ENCODE results near the gene PAX7. TPM values are rescaled to one million over a fixed set of nuclear protein-coding genes. Genes with fewer than 3 reads are reported as not detected.

The PAX7 gene
- polyA plus RNA-seq, 4 donors, result 0.02 TPM; not detected in 3

DNA sequence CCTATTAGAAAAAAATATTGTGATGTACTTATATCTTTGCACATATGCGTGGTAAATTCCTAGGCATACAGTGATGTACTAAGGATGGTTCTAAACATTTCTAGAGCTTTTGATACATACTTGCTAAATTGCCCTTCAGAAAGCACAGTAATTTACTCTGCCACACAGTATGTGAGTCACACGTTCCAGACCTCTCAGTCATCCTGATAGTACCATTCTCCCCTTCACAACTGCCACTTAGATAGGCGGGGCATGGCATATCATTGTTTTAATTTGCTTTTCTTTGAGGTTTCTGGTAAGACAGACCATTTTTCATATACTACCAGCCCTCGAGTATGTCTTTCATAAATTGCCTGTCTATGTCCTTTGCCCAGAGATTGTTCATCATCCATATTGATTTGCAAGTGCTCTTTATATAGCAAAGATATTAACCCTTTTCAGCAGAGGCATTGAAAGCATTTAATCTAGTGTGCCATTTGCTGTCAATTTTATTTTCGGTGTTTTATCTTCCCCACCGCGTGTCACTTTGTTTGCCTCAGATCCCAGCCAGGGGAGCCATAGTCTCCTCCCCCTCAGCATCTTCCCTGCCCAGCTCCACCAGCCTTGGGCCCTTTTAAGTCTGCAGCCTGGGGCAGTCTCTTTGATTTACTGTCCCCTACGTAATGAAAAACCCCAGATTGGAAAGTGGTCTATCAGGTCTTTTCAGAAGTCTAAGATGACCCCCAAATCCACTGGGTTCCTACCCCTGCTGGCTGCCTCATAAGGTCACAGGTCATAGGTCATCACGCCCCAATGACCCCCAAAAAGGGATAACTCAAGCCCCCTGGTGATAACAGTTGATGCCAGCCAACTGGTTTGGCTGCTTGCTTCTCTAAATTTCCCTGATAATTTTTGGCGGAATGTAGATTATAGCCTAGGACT, 11.8 kb upstream of the PAX7 start:
- DNase-seq (ENCODE audit: low read depth in 4 of 4, low spot score in 2 of 4), result no peak

DNA sequence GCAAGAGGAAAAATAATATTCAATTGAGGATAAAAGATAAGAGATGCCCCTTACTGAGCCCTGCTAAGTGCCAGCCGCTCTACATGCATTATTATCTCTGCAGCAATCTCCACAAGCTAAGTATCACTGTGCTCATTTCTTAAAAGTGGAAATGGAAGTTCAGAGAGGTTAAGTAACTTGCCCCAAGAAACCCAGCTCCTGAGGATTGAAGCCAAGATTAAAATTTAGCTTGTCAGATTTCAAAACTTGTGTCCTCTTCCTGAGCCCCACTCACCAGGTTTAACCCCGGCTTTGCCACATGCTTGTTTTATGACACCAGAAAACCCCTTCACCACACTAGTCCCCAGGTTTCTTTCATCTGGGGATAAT, 11.2 kb upstream of the PAX7 start:
- no peak for DNase-seq (ENCODE audit: low read depth in 4 of 4, low spot score in 2 of 4)

DNA sequence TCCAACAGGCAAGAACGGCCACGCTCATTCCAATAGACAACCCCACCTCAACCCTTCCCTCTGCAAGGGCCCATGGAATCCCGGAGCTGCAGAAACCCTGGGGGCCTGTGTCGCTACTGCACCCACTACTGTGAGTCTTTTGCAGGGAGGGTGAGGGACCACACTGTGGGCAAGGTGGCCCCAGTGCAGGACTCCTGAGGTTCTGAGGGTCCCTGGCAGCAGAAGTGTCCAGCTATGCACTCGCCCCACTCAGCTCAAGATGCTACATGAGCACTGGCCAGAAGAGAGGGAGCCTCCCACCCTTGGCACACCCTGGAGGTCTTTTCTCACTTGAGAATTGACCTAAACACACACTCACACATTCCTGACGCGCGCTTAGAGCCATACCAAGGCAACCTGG, 2.1 kb upstream of the PAX7 start:
- no peak for DNase-seq (ENCODE audit: low read depth in 4 of 4, low spot score in 2 of 4)

DNA sequence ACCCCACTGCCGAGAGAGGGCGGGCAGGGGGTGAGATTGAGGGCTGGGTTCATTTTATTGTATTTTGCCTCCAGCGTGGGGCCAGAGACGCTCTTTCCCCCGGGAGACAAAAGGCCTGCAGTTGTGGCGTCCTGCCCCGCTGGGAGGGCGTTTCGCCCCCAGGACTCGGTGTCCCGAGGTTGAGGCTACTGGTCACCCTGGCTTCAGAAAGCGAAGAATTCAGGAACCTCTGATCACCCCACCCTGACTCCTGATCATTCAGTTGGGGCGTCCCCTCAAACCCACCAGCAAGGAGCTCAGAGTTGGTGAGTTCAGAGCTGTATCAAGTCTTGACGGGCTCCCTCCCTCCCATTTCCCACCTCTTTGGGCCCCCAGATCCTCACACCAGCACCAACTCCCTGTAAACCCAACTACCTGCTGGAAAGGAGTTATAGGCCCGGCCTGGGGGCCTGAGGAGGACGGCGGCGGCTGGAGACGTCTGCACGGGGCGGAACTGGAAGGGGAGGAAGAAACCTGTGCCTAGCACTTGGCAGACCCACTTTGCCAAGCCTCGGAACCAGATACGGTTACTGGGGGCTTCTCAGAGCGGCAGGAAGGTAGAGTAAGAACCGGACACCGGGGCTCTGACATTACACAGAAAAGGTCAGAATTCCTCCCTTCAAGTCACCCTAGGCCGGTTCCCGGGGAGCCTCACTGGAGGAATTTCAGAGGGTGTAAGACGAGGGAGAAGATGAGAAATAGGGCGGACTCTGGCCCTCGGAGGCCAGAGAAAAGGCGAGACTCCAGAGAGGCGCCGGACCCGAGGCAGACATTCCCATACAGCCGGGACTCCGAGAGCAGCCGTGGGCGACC, 761 bp upstream of the PAX7 start:
- no peak for DNase-seq (ENCODE audit: low read depth in 4 of 4, low spot score in 2 of 4)

DNA sequence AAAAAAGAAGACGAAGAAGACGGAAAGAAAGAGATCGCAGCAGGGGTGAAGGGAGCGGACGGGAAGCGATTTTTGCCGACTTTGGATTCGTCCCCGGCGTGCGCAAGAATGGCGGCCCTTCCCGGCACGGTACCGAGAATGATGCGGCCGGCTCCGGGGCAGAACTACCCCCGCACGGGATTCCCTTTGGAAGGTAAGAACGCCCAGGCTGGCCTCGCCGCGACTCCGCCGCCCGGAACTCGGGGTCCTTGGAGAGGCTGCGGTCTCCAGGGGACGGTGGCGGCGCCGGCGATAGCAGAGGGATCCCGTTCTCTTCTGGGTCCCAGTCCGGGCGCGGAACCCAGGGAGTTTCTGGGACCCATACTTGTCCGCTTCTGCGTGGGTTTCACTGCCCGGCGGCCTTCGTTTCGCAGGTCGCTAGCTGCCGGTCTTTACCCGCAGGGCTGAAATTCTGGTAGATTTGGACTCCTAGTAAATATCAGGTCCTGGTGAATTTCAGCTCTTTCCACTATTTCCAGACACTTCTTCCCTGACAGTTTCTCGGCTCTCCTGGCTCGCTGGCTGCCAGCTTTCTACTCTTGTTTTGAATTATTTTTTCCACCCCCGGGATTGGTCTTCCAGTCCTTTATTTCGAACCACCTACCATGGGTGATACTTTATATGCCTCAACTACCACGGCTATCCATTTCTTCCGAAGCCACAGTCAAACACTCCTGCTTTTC, 1.0 kb downstream of the PAX7 start:
- no peak for DNase-seq (ENCODE audit: low read depth in 4 of 4, low spot score in 2 of 4)

DNA sequence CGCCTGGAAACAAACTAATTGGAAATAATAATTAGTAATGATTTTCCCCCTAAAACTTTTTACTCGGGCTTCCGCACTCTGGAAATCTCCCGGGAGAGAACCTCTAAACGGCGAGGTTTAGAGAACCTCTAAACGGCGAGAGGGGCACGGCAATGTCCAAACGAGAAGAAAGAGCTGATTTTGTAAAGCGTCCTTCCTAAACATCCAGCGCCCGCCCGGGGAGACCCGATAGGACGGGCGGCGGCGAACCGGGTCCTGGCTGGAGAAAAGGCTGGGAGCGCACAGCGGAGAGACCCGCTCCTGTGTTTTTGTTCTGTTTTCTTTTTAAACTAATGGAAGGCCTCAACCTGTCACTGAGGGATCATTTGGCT, 1.6 kb downstream of the PAX7 start:
- DNase-seq (ENCODE audit: low read depth in 4 of 4, low spot score in 2 of 4), result no peak

DNA sequence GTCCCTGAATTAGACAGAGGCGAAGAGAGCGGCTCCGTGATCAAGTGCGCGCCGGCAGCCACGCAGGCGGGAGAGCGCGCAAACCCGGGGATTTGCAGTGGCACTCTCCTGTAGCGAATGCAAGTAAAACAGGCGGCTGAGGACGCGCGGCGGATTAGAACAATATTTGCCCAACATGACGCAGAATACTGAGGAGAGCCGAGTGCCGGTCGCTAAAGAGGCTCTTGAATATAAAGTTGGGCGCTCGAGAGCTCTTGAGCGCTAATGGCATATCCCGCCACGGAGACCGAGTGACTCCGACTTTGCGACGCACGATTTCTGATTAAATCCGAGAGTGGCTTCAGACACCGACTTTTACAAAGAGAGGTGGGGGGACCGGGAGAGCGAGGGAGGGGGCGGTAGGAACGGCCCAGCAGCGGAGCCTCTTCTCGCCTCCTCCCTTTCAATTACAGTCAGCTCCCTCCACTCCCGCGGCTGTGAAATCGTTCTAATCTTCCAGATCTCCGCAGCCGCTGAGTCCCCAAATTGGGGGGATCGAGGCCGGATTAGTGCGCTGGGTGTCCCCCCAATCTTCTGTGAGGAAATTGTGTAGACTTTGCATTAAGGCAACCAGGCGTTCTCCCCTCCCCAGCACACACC, 2.3 kb downstream of the PAX7 start:
- no peak for DNase-seq (ENCODE audit: low read depth in 4 of 4, low spot score in 2 of 4)

DNA sequence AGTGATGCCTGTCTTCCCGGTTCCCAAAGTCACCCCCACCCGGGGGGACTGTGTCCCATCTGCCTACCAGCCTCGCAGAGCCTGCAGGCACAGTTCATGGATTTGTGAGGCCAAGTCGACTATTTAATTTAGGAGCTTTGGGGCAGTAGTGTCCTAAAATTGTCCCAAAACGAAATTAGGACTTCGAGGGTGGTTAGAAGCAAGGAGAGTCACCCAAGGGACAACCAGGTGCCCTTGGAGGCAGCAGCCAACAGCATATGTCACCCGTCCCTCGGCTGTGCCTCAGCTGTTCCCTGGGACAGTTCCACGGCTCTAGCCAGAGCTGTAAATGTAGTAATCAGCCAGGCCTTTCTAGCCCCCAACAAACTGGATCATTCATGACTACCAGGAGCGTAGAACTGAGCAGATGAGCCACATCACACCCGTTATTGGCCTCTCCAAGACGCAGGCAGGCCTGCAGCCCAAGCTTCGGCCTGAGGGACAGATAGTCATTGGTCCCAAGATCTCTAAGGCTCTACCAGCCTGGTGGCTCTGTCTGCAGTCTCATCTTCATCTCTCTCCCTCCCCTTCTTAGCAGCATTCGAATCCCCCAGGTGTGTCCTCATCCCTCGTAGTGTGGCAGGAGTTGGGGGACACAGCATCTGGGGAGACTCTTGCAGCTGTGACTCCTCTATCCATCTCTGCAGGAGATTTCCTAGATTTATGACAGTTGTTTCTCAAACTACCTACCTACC, 2.9 kb downstream of the PAX7 start:
- no peak for DNase-seq (ENCODE audit: low read depth in 4 of 4, low spot score in 2 of 4)

DNA sequence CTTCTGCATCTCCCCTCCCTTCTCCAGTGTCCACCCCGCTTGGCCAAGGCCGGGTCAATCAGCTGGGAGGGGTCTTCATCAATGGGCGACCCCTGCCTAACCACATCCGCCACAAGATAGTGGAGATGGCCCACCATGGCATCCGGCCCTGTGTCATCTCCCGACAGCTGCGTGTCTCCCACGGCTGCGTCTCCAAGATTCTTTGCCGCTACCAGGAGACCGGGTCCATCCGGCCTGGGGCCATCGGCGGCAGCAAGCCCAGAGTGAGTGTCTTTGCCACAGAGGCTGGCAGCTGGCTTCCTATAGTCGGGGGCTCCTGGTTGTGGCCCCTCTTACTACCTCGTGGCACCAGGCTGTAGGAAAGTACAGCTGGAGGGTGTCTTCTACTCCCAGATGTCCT, 3.6 kb downstream of the PAX7 start:
- no peak for DNase-seq (ENCODE audit: low read depth in 4 of 4, low spot score in 2 of 4)

DNA sequence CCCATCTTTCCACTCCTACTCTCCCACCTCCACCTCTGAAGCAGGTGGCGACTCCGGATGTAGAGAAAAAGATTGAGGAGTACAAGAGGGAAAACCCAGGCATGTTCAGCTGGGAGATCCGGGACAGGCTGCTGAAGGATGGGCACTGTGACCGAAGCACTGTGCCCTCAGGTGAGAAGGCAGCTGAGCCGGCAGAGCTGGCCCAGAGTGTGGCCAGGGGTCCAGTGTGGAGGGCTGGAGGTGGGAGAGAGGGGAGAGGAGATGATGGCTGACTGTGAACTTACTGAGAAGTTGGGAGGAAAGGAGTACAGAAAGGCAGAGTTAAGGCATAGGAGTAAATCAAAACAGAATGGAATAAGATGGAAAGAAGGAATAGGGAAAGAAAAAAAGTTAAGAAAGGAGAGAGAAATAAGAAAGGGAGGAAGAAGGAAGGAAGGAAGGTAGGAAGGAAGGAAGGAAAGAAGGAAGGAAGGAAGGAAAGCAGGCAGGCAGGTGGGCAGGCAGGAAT, 4.5 kb downstream of the PAX7 start:
- no peak for DNase-seq (ENCODE audit: low read depth in 4 of 4, low spot score in 2 of 4)

DNA sequence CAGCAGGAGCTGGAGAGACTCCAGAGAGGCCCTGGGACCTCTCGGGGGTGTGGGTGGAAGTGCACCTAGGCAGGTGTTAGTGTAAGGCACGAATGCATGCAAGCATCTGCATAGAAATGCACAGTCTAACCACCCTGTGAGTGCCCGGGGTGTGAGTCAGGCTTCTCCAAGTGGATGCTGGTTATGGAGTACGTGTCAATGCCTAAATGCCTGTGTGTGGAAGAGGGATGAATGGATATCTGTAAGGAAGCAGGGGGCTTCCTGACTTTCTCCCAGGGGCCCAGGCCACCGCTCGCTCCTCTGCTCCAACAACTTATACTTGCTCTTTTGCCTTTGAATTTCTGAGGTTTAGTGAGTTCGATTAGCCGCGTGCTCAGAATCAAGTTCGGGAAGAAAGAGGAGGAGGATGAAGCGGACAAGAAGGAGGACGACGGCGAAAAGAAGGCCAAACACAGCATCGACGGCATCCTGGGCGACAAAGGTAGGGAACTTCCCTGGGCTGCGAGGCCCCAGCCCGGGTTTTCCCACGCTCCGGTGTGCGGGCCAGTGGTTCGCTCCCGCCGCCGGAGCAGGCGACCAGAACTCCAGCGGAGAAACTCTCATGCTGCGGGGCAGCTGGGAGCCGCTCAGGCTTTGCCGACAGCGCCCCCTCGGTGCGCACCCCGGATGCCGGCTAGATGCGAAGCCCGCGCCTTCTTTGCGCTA, 5.4 kb downstream of the PAX7 start:
- no peak for DNase-seq (ENCODE audit: low read depth in 4 of 4, low spot score in 2 of 4)

DNA sequence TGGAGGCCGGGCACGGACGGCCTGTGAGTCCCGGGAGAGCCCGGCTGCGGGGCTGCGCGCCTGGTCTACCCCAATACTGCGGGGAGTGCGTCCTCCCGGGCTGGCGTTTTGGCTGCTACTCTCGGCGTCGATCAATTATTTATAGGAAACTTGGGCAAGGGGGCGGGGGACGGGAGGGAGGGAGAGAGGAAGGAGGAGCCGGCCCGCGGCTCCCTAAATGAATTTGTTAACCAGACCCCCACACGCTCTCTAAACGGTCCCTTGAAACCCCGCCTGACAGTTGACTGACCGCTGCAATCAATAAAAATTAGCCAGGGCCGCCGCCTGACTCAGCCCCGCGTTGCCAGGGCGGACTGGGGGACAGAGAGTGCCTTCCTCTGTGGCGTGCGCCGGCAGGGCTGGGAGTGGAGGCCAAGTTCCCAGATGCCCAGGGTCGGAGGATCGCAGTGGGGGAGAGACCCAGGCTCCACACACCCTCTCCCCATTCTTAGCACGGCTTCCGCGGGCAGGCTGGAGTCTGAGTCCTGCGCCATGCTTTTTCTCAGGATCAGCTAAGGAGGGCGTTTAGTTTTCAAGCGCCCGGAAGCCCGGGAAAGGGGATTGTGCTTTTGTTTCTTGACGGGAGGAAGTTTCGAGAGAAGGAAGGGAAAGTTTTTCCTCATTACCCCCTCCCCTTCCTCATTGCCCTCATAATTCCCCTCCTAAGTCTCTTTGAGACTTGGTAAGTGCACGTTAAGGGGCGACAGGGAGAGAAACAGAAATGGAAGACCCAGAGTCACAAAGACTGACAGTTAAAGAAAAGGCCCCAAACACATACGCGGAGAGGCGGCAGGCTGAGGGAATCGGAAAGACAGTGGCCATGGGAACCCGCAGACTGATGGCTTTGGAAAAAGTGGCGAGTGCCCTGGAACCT, 6.2 kb downstream of the PAX7 start:
- no peak for DNase-seq (ENCODE audit: low read depth in 4 of 4, low spot score in 2 of 4)

DNA sequence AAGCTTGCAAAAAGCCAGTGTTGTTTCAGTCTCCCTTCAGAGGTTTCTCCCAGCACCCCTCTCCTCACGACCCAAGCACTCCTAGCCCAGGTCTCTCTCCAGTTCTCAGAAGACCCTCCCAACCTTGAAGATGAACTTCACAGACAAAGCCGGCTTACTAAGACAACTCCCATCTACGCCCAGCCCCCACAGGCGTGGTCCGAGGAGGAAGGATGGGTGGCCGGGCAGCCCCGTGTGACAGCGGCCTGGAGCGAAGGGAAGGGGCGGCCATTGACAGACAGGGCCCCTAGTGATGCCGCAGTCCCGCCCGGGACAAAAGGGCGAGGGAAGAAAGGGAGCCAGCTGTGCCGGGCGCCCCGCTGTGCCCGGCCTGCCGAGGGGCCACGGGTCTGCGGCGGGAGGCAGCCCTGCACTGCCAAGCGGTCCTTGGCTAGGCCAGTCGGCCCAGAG, 6.9 kb downstream of the PAX7 start:
- DNase-seq (ENCODE audit: low read depth in 4 of 4, low spot score in 2 of 4), result no peak

DNA sequence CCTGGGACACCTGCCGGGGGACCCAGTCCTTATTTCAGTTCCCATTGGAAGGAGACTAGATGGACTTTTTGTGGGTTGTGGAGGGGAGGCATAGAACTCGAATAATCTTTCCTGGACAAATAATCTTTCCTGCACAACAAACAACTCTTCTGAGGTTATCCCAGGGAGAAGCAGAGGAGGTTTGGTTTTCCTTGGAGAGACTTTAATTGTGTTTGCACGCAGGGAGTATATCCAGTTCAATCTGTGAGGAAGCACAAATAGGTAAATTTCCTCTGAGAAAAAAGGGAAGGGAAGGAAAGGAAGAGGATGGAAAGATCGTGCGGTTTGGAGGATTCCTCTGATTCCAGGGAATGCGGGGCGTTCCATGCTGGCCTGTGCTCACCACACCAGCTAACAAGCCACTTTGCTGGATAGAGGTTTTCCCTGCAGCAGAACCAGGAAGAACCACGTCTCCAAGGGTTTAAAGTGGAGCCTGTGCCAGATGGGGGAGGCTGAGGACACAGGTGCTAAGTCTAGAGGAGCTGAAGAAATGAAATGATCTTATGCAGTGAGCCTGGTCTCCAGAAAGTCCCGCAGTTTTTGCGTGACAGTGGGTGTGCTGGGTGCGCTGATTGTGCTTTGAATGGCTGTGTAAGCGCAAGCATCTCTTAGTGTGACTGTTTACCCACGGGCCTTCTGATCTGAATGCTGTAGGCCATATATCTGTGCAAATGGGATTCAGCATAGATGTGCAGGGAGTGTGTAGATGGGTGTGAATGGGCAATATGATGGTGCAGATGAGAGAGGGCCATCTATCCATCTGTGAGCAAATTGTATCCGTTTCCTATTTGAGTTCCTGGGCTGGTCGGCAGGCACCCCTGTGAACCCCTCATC, 7.6 kb downstream of the PAX7 start:
- DNase-seq (ENCODE audit: low read depth in 4 of 4, low spot score in 2 of 4), result no peak

DNA sequence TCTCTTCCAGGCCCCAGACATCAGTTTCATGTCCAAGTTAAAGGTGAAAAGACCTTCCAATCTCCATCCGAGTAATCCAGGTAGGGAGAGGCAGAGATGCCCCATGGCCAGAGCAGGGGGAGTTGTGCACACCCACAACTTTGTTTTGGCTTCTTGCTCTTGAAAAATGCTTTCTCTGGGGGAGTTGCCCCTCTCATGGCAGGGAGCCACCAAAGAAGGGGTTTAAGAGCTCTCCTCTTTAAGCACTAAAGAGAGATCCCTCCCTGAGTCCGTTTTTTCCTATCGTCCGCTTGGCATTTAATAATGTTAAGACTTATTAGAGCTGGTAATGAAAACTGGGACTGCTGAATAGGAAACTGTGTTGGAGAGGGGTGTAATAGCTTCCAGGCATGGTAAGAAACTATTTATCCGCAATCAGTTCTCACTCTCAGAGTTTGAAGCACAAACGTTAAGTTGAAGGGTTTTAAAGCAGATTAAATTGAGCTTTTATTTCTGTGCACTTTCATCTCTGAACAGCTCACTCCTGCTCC, 8.3 kb downstream of the PAX7 start:
- DNase-seq (ENCODE audit: low read depth in 4 of 4, low spot score in 2 of 4), result no peak

DNA sequence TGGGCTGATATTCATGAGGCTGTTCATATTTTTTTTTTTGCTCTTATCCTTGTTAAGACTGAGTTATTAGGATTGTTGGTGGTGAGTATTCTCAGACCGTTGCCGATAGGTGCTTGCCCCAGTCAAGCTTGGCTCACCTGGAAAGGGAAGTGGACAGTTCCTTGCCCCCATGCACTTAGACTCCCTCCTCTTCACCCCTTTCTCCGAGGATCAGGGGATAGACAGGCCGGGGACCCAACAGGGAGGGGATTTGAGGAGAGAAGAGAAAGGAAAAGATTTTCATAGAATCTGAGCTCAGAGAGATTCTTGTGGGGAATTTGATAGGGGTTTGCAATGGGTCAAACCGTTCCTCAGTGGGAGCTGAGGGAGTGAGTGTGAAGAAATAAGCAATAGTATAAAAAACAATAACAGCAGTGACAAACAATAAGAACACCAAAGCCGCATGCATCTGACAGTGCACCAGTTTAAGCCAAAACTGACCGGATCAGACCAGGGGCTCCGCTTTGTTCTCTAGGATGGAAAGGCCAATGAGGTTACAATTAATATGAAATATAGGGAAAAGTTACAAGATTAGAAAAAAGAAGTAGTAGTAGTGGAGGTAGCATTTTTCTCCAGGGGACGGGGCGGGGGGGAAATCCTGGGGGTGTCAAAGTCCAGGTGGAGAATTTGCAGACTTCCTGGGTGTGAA, 8.9 kb downstream of the PAX7 start:
- no peak for DNase-seq (ENCODE audit: low read depth in 4 of 4, low spot score in 2 of 4)
